Stimulated activated CD8-positive, alpha-beta memory T cell treated with anti-CD3 and anti-CD28 coated beads, Interleukin-7, amount 100 ng/mL, for 1 hour (primary cell): ENCODE data around the gene ZKSCAN7.
"Not testable (repeated sequence)": the region's sequence is repeated elsewhere in the genome, so short reads cannot be mapped to it uniquely, and the experiment has no call there.

Source experiments
- DNase-seq, 2 donors: peaks; one replicate each; pipeline ENCODE4 v3.0.0-alpha.2; 2020; ENCODE audit warnings: low read depth in 2 of 2

The ZKSCAN7 gene

DNA sequence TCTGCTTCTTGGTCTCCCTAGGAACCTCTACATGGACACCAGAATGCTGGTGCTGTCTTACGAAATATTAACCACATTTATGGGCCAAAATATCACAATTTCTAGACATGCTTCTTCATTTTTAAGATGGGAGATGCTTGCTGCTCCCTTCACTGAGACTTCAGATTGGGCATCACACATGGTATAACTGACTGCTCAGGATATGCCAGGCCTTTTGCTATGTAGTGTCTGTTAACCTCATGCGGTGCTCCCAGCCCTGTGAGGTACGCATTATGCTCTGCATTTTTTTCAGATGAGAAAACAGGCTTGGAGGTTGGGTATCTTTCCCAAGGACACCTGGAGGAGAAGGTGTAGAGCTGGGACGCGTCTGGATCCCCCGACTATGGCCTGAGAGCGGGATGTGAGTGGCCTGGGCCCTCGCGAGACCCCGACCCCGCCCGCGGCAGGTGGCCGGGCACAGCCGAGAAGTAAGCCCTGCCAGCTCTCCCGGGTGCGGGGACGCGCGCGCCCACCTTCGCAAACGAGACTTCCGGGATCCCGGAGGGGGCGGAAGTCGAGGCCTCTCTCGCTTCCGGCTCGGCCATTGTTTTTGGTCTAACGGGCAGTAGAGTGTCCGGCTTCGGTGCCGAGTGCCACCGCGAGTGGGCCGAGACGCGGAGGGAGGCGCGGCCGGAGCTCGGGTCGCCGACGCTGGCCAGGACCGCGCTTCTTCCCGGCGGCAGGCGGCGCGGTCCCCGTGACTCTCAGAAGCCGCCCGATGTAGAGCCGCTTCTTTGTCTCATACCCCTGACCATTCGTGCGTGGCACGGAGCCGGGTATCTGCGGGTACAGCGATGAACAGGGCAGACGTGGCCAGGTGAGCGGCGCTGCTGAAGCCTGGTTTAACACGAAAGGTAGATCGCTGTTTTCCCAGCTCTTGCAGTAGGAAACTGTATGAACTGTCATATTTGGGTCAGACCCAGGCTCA is at the start of gene ZKSCAN7:
Gene ZKSCAN7 (plus strand): TSS at position 568 of the 967 bp plus-strand sequence. CDS start 1,855 bp downstream, outside the sequence.
- peak; percentile 16 to 32 for DNase-seq

DNA sequence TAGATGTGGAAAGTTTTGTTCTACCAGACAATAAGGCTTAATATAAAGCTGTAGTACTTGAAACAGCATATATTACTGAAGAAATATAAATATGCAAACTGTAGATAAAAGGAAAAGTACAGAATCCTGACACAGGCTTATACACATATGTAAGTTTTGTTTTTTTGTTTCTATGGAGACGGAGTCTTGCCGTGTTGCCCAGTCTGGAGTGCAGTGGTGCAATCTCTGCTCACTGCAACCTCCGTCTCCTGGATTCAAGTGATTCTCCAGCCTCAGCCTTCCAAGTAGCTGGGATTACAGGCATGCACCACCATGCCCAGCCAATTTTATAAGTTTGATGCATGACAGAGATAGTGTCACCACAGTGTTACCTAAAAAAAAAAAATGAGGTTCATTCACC is 48.4 kb upstream of the ZKSCAN7 start:
- DNase-seq, result no peak

DNA sequence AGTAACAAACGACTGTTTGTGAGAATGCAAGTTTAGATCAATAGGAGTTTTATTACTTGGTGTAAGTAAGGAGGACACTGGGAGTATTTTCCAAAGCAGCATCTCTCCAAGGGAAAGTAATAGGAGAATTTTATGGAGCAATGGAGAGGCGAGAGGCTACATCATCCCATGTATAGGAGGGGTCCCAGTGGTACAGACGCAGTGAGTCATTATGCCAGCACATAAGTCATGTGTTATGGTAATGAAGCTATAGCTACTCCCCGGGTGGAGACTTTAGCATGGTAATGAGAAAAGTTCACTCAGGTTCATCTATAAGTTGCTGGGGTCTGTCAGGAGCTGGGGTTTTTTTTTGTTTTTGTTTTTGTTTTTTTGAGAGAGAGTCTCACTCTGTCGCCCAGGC is 48.0 kb upstream of the ZKSCAN7 start:
- DNase-seq, result no peak

DNA sequence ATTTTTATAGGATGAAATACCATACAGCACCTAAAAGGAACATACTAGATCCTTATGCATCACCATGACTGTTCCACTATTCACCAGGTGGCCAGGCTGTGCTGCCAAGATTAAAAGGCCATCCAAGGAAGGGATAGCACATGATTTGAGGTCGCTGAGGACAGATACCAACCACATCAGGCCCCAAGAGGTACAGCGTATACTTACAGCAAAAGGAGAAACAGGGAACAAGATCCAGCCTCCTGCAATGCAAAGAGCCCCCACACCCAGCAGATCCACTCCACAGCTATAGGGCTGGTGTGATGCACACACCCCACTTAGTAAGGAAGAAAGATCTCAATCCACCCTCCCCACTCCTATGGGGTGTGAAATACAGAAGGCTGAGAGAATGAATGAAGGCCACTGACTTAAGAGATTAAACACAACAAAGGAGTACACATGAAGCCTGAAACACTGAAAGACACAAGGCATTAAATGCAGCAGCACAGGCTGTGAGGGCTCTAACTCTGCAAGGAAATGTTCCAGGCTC is 45.5 kb upstream of the ZKSCAN7 start:
- DNase-seq, result no peak

DNA sequence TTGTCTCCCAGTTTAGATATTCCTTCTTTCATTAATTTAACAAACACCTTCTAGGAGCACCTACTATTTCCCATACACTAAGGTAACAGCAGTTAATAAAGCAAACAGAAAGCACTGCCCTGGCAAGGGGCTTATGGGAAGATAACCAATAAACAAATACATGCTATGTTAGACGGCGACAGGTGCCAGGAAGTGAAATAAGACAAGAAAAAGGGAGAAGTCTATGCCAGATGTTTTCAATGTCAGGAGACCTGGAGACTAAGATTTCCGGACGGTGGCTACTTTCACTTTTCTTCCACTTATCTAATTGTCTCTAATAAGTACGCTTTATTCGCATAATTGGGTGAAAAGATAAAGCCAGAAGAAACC is 45.0 kb upstream of the ZKSCAN7 start:
- no peak for DNase-seq

DNA sequence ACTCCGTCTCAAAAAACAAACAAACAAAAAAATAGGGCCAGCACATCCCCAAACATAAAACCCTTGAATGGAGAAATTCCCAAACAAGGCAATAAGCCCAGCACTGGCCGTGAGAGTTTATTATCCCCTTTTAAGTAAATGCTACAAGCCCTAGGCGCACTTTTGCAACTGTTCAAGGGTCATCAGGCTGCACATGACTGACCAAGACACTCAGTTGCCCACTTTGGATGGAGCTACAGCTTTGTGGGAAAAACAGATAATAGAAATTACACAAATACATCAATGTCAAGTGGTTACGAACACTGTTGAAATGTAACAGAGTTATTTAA is 43.8 kb upstream of the ZKSCAN7 start:
- no peak for DNase-seq

DNA sequence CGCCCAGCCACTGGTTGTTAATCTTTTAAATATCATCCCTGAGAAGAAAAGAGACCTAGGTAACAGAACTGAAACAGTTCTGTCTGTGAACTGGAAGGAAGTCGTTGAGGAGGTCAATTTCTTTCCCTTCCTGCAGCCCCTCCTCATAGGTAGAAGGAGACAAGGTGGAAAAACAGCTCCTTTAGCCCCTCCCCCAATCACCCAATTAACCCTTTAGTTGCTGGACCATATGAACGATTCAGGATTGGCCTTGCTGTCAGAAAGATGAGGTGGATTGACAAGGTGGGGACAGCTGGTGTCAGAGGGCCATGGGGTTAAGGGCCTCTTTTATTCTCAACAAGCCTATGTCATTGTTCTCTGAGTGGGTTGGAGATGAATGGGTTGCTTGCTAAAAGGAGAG is 41.5 kb upstream of the ZKSCAN7 start:
- no peak for DNase-seq

DNA sequence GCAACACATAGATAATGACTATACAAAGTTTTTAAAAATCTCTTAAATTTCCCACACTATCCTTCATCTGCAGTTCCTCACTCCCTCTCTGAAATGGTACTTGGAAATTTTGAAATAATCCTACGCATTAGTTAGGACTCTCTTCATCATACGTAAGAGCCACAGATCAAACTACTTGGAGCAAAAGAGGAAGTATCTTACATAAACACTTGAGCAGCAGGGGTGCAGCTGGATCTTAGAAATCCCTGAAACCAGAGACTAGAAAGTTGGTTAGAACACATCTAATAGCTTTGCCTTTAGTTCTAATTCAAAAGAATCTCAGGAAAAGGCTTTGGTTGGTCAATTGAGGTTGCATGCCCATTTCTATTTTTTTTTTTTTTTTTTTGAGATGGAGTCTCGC is 38.8 kb upstream of the ZKSCAN7 start:
- no peak for DNase-seq

DNA sequence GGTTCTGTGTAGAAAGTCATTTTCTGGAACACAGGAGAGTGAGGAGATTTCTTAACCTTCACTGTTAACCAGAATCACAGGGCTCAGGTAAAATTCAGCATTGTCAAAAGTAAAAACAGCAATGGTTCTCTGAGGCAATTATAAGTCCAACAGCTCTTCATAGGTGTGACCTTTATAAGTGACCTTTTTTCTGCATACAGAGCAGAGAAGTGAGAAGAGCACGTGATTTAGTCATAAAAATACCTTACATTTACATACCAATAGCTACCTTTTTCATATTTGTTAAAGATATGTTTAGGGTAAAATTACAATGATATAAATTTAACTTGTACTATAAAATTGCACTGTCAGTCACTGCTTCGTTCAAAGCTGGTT is 36.2 kb upstream of the ZKSCAN7 start:
- DNase-seq, result no peak

DNA sequence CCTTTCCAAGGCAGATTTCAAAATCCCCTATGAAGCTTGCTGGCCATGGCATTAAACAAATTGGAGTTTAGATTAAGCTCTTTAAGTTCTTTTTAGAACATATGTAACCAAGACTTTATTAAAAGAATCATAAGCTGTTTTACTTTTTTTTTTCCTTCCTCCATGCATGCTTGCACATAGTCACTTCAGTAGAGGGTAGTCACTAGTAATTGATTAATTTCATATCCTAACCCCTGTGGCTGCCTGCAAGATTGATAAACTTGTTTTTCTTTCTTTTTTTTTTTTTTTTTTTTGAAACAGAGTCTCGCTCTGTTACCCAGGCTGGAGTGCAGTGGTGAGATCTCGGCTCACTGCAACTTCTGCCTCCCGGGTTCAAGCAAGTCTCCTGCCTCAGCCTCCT is 33.3 kb upstream of the ZKSCAN7 start:
- DNase-seq, result no peak

DNA sequence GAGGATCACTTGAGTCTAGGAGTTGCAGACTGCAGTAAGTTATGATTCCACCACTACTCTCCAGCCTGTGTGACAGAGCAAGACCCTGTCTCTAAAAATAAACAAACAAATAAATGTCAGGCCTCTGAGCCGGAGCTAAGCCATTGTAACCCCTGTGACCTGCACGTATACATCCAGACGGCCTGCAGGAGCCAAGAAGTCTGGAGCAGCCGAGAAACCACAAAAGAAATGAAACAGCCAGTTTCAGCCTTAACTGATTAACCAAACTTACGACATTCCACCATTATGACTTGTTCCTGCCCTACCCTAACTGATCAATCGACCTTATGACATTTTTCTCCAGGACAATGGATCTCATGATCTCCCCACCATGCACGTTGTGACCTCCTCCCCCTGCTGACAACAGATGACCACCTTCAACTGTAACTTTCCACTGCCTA is 32.5 kb upstream of the ZKSCAN7 start:
- no peak for DNase-seq

DNA sequence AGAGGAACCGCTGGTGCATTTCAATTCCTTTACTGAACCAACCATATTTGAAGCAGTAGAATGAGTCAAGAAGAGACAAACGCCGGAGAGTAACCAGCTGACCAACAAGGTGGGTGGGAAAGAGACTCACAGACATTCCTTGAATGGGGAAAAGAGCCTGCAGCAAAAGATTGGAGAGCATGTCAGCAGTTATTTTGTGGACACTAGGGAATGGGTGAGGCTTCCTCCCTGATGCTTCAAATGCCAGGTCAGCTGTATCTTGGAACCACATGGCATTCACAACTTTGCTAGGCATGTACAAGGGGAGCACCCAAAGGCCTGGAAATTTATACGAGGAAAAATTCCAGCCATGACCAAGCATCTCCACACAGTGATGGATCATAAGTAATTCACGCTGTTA is 29.9 kb upstream of the ZKSCAN7 start:
- DNase-seq, result no peak

DNA sequence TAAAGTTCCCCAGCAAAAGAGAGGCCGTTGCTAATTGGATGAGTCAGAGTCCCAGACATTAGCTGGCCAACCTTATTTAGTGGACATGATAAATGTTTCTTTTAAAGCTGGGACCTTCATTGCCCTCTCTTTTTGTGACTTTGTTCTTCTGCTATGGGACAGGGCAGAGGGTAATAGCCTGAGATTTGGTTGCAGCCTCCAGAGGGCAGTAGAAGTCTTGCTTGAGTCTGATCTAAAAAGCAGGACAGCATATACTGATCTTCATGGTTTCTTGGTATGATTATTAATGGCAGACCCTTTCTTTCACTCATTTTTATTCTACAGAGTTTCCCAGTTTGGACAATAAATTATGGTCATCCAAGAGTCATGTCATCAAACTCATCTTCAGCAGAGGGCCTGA is 25.1 kb upstream of the ZKSCAN7 start:
- no peak for DNase-seq

DNA sequence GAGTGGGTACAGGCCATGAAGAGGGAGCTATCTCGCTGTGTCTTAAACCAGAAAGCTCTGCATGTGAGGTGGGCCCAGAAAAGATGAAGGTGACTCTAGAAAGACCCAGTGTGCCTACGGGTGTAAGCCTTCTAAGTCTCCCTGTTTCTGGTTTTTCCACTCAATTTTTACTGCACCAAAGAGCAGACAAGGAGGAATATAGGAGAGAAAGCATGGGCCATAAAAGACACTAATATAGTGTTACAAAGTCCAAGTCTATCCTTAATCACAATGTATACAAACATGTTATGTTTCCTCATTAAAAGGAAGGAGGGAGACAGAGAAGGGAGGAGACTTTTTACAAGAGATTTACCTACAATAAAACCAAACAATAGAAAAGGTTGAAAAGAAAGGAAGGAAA is 24.1 kb upstream of the ZKSCAN7 start:
- no peak for DNase-seq

DNA sequence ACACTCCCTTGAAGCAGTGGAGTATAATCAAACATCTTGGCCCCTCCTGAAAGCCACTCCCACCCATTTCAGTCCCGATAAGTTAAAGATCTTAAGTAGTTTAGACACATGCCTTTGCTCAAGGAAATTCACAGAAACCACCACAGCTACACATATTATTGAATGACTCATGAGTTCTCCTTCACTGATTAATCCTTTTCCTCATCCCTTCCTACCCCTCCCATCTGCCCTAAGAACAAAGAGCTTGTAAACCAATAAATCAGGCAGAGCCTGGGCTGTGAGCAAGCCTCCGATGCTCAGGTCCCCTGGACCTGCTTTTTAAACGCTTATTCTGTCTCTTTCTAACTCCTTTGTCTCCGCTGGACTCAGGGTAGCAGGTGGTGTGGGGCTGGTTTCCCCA is 20.3 kb upstream of the ZKSCAN7 start:
- not testable (repeated sequence) for DNase-seq

DNA sequence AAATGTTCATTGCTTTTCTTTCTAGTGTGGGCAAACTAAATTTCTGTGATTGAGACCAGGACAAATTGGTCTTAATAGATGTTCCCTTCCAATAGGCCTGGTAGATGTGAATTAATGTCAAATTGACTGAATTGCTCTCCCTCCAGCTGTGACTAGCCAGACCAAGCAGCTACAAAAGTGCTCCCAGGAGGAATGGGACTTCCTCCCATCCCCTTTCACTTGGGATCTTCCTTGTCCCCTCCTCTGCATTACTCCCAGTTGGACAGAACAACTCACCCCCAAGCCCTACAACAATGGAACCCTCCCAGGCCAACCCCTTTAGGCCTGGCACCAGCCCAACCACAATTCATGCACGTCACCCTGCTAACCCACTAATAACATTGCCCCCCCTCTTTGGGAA is 19.6 kb upstream of the ZKSCAN7 start:
- DNase-seq, result no peak

DNA sequence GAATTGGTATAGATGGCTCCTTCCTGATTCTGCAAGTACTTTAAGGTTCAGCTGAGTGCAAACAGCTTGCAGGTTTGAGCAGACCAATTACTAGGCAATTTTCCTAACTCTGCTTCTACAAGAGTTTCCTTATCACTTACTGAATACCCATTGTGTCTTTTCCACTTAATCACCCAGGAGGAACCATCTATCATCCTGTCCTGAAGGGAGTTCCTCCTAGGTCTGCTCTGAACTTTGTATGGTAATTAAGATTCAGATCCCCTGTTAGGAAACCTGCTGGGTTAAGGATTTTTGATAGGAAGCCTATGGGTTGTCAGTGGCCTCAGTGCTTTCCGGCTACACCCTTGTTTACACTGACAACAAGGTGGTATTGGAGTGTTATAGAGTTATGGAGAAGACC is 10.2 kb upstream of the ZKSCAN7 start:
- DNase-seq, result not testable (repeated sequence)

DNA sequence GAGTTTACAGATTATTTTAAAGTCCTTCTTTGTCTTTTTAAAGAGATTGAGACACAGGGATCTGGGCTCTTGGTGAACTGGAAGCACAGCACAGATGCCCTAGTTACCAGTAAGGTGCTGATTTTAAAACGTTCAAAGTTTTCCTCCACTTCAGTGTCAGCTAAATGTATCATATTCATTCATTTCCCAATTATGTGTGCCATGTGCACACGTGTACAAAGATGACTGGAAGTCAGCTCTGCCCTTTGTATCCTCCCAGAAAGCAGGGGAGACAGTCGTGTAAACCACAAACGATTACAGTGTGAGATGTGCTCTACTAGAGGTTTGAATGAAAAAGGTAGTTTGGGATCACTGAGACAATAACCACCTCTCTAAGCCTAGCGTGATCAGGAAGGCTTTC is 730 bp downstream of the ZKSCAN7 start:
- DNase-seq, result no peak

DNA sequence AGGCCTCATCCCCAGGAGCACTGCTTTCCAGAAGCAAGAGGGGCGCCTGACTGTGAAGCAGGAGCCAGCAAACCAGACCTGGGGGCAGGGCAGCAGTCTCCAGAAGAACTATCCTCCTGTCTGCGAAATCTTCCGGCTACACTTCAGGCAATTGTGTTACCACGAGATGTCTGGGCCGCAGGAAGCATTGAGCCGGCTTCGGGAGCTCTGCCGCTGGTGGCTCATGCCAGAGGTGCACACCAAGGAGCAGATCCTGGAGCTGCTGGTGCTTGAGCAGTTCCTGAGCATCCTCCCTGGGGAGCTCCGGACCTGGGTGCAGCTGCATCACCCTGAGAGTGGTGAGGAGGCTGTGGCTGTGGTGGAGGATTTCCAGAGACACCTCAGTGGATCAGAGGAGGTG is 2.1 kb downstream of the ZKSCAN7 start:
- DNase-seq, result no peak

DNA sequence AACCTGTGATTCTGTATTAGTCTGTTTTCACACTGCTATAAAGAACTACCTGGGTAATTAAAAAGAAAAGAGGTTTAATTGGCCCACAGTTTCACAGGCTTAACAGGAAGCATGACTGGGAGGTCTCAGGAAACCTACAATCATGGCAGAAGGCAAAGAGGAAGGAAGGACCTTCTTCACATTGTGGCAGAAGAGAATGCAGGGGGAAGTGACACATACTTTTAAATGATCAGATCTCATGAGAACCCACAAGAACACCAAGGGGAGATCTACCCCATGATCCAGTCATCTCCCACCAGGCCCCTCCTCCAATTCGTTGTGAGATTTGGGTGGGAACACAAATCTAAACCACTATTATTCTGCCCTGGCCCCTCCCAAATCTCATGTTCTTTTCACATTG is 6.1 kb downstream of the ZKSCAN7 start:
- no peak for DNase-seq

DNA sequence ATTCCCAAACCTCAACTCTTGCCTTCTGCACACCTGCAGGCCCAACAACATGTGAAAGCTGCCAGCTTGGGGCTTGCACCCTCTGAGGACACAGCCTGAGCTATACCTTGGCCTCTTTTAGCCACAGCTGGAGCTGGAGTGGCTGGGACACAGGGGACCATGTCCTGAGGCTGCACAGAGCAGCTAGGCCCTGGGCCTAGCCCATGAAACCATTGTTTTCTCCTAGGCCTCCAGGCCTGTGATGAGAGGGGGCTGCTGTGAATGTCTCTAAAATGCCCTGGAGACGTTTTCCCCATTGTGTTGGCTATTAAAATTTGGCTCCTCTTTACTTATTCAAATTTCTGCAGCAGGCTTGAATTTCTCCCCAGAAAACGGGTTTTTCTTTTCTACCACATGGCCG is 7.2 kb downstream of the ZKSCAN7 start:
- no peak for DNase-seq

DNA sequence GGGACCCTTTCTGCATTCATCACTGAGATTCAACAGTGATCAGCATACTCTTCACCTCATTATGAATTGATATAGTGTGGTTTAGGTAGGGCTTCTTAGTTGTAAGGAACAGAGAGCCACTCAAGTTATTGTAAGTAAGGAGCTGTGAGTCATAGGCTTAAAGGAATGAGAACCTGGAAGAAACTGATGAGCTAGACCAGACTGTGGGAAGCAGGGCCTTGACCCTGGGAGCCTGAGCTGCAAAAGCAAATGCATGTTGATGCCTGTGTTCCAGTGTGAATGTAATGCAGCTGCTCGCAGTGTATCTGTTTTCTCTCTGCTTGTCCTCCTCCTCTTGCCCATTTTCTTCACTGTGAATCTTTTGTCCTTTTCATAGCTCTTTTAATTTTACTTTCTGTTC is 13.6 kb downstream of the ZKSCAN7 start:
- DNase-seq, result no peak

DNA sequence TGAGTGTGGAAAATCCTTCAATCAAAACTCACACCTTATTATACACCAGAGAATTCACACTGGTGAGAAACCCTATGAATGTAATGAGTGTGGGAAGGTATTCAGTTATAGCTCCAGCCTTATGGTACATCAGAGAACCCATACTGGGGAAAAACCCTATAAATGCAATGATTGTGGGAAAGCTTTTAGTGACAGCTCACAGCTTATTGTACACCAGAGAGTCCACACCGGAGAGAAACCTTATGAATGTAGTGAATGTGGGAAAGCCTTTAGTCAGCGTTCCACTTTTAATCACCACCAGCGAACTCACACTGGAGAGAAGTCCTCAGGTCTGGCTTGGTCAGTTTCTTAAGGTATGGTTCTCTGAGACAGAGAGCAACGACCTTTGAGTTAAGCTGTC is 16.0 kb downstream of the ZKSCAN7 start:
- no peak for DNase-seq

DNA sequence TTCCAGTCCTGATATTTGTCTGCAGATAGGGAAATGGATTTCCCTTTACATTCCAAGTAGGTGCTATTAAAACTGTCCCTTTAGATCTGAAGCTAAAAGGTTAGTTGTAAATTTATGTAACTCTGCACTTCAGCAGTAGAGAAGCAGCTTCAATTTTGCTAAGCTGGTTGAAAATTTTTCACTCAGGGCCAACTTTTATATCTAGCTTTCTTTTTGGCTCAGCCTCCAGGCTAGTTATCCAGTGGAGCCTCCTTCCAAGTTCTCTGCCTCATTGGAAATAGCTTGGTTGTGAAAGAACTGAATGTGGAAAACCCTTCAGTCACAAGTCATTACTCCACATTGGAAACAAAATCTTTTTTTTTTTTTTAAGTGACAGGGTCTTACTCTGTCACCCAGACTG is 21.6 kb downstream of the ZKSCAN7 start:
- no peak for DNase-seq
